Endothelial cell of umbilical vein (primary cell): Measurements from ENCODE around the gene LMTK2. TPM values are rescaled to one million over a fixed set of nuclear protein-coding genes. Genes with fewer than 3 reads are reported as not detected.

Experiments
- BruUV-seq: library from RNA; stranded (reverse); fragments of 400-500 nt; replicated peaks from 2 replicates; lab custom pipeline; 2021; lab: Mats Ljungman, UMichigan
- CTCF ChIA-PET: fragments of 300-600, 350-600 bp; sonication (Branson Sonifier 250); formaldehyde crosslinking; loops from one replicate; lab custom pipeline; 2021; ENCODE audit warnings: antibody characterized with exemption, inconsistent platforms; lab: Charles Lee
- POLR2A ChIA-PET: fragments of 300-600, 350-600 bp; sonication (Branson Sonifier 250); formaldehyde crosslinking; loops from one replicate; lab custom pipeline; 2021; ENCODE audit warnings: antibody characterized with exemption, inconsistent platforms; lab: Charles Lee
- DNase-seq: peaks from one replicate; pipeline ENCODE4 v3.0.0-alpha.2; 2011; ENCODE audit warnings: low read depth, low spot score
- FAIRE-seq: peaks from 2 replicates; lab custom pipeline; 2011; peaks lifted over from hg19 to GRCh38; lab: Jason Lieb, UNC
- H2AFZ ChIP-seq: 2 replicates; pipeline ENCODE4 v1.6.0; 2012; ENCODE audit warnings: low read depth, low read length, control low read depth, inconsistent platforms
- H3K27ac ChIP-seq: 2 replicates; pipeline ENCODE4 v1.5.1; 2011; ENCODE audit warnings: low read depth, mild to moderate bottlenecking, control low read depth, low read length, moderate library complexity; ENCODE audit not compliant: insufficient read depth
- H3K27me3 ChIP-seq, 2 experiments: 2 replicates each; pipeline versions ENCODE4 v1.6.0 to v1.6.1; 2011; ENCODE audit warnings: low read length in 2 of 2, mixed read lengths in 1 of 2; ENCODE audit not compliant: control insufficient read depth in 2 of 2, insufficient read depth in 2 of 2
- H3K36me3 ChIP-seq, 2 experiments: 2 replicates in 1 of 2; 3 replicates in 1 of 2; pipeline ENCODE4 v1.5.1; 2011; ENCODE audit warnings: low read length in 2 of 2, mild to moderate bottlenecking in 1 of 2, moderate library complexity in 1 of 2; ENCODE audit not compliant: control insufficient read depth in 2 of 2, insufficient read depth in 2 of 2; ENCODE audit errors: extremely low read depth in 1 of 2
- H3K4me1 ChIP-seq: 3 replicates; pipeline ENCODE4 v1.5.1; 2011; ENCODE audit warnings: mild to moderate bottlenecking, low read length; ENCODE audit not compliant: control insufficient read depth, insufficient read depth; ENCODE audit errors: extremely low read depth
- H3K4me2 ChIP-seq: 2 replicates; pipeline ENCODE4 v1.6.1; 2011; ENCODE audit warnings: low read length, control low read depth, mixed read lengths; ENCODE audit not compliant: insufficient read depth
- H3K4me3 ChIP-seq, 3 experiments: fragments of 200-600 bp in 1 of 3; sonication (generic), shearing (Covaris generic) in 1 of 3; replicated peaks in 1 of 3; 2 replicates each; pipeline ENCODE4 v1.5.1; 2011 to 2016; ENCODE audit warnings: control low read depth in 3 of 3, low read length in 3 of 3, mild to moderate bottlenecking in 2 of 3, inconsistent platforms in 1 of 3, low read depth in 1 of 3, moderate library complexity in 1 of 3; ENCODE audit not compliant: insufficient read depth in 1 of 3
- H3K79me2 ChIP-seq: 2 replicates; pipeline ENCODE4 v1.6.0; 2012; ENCODE audit warnings: low read length, inconsistent platforms; ENCODE audit not compliant: control insufficient read depth, insufficient read depth
- H3K9ac ChIP-seq: replicated peaks from 2 replicates; pipeline ENCODE3; 2011; ENCODE audit warnings: low read length, control low read depth; ENCODE audit not compliant: insufficient read depth; ENCODE audit errors: extremely low read depth
- H3K9me1 ChIP-seq: replicated peaks from 3 replicates; pipeline ENCODE4 v1.6.0; 2011; ENCODE audit warnings: mild to moderate bottlenecking, low read length; ENCODE audit not compliant: control insufficient read depth, insufficient read depth; ENCODE audit errors: extremely low read depth
- H3K9me3 ChIP-seq: replicated peaks from 2 replicates; pipeline ENCODE4 v1.5.1; 2012; ENCODE audit warnings: low read length, inconsistent platforms; ENCODE audit not compliant: control insufficient read depth, insufficient read depth
- H4K20me1 ChIP-seq: replicated peaks from 2 replicates; pipeline ENCODE3; 2011; ENCODE audit warnings: mild to moderate bottlenecking, low read length; ENCODE audit not compliant: control insufficient read depth, insufficient read depth; ENCODE audit errors: extremely low read depth
- EZH2 ChIP-seq: IDR thresholded peaks from 2 replicates; pipeline ENCODE4 v1.6.1; 2012; ENCODE audit warnings: borderline replicate concordance, low read depth, mild to moderate bottlenecking, moderate library complexity, low read length, inconsistent platforms; ENCODE audit not compliant: severe bottlenecking
- FOS ChIP-seq: IDR thresholded peaks from 2 replicates; pipeline ENCODE4 v1.6.1; 2011; ENCODE audit warnings: mild to moderate bottlenecking, low read length, moderate library complexity, borderline replicate concordance; ENCODE audit not compliant: insufficient read depth
- GATA2 ChIP-seq: IDR thresholded peaks from 2 replicates; pipeline ENCODE4 v1.7.0; 2011; ENCODE audit warnings: low read depth, mild to moderate bottlenecking, moderate library complexity, mixed read lengths, low read length; ENCODE audit not compliant: insufficient read length, insufficient read depth
- JUN ChIP-seq: IDR thresholded peaks from 2 replicates; pipeline ENCODE4 v1.6.1; 2011; ENCODE audit warnings: borderline replicate concordance, low read depth; ENCODE audit not compliant: insufficient read length, insufficient read depth
- MYC ChIP-seq: IDR thresholded peaks from one replicate; pipeline ENCODE4 v1.6.1; 2011; ENCODE audit warnings: mild to moderate bottlenecking, low read depth, low read length
- POLR2A ChIP-seq: IDR thresholded peaks from 2 replicates; pipeline ENCODE4 v1.6.1; 2012; ENCODE audit warnings: low read depth, mild to moderate bottlenecking, control low read depth, low read length
- POLR2AphosphoS5 ChIP-seq: IDR thresholded peaks from 2 replicates; pipeline ENCODE4 v1.6.1; 2012; ENCODE audit warnings: low read depth, mild to moderate bottlenecking, control low read depth, low read length, moderate library complexity; ENCODE audit not compliant: insufficient read depth
- dilution Hi-C: fragments of 300-500 bp; cut with MboI; formaldehyde crosslinking; loops from one replicate; pipeline ENCODE4 v1.15.0; 2019; ENCODE audit warnings: low sequenced_read_pairs; ENCODE audit not compliant: extremely low pct_ligation_motif_present
- intact Hi-C: fragments of 100-400 bp; cut with micrococcal nuclease; formaldehyde crosslinking; loops from one replicate; pipeline ENCODE4 v1.10.0; 2022
- polyA plus RNA-seq, 4 experiments: library from polyadenylated mRNA; depleted of rRNA in 3 of 4; stranded (reverse) in 3 of 4; unstranded in 1 of 4; fragments of >200 nt; gene quantifications; 2 replicates each; pipeline versions ENCODE4 v1.2.1 to v1.2.3, GENCODE V29; 2011 to 2012; ENCODE audit warnings: missing spikeins in 1 of 4
- total RNA-seq: library from RNA; stranded (reverse); gene quantifications from 2 replicates; pipeline ENCODE4 v1.2.3, GENCODE V29; 2021
- TF ChIP-seq, protein P1 (sequence below): IDR thresholded peaks from 2 replicates; pipeline ENCODE4 v1.6.1; 2011; ENCODE audit not compliant: insufficient read depth, insufficient read length
- TF ChIP-seq, protein P2 (sequence below), 2 donors: IDR thresholded peaks; 1 replicate in 1 of 2; 2 replicates in 1 of 2; pipeline ENCODE4 v1.5.1; 2011; ENCODE audit warnings: low read length in 2 of 2, mild to moderate bottlenecking in 2 of 2, moderate library complexity in 2 of 2, control low read depth in 1 of 2, inconsistent platforms in 1 of 2, low read depth in 1 of 2; ENCODE audit not compliant: insufficient read depth in 1 of 2; ENCODE audit errors: extremely low read depth in 1 of 2

Gene LMTK2
- total and polyA plus RNA-seq, 2 donors (not counting 3 experiments of a cell fraction or from before 2014, with no cell fraction given): 5.9 to 13.8 TPM

DNA sequence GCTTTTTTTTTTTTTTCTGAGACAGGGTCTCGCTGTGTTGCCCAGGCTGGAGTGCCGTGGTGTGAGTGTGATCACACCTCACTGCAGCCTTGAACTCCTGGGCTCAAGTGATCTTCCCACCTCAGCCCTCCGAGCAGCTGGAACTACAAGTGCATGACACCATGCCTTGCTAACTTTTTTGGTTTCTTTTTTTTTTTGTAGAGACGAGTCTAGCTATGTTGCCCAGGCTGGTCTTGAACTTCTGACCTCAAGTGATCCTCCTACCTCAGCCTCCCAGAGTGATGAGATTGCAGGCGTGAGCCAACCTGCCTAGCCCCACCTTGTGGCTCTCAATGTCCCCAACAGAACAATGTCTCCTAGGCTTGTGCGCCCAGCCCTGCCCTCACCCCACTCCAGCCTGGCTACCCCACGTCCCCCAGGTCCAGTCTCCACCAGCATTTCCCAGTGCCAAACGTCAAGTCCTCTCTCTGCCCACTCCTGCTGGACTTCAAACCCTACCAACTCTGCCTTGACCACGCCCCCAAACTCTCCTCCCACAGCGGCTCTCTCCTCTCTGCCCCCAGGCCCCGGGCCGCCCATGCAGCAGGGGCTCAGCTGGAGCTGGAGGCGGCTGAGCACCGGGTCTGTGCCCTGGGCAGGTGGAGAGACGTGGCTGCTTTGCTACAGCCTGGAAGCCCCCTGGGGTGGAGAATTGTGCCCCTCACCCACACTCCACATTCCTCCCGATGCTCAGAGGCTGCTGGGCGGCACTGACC lies 123.5 kb downstream of the LMTK2 start:
- no TSS peak for BruUV-seq
- Histone ChIP-seq H3K36me3 (peaks cover 2 to 37% of the 10 kb centered on the region in 2 experiments), H3K9me1 (no peaks in the 10 kb centered on the region), H3K27ac (no peak overlapping the region), H3K9me3 (no peaks in the 10 kb centered on the region), H3K4me2 (no peak overlapping the region), H4K20me1 (no peaks in the 10 kb centered on the region), H3K4me1 (no peaks in the 10 kb centered on the region), H3K27me3 (no peaks in the 10 kb centered on the region), H3K4me3 (no peak overlapping the region), H3K79me2 (no peaks in the 10 kb centered on the region), H2AFZ (no peak overlapping the region), H3K9ac (no peak overlapping the region)
- no peak for DNase-seq
- FAIRE-seq: no peak
- POLR2A ChIA-PET: no interaction called here
- dilution Hi-C loops: no loop called here
- TF ChIP-seq JUN (no peak), POLR2A (no peak), GATA2 (no peak), FOS (no peak), EZH2 (no peak), POLR2AphosphoS5 (no peak), MYC (no peak)
- TF ChIP-seq, protein P1, sequence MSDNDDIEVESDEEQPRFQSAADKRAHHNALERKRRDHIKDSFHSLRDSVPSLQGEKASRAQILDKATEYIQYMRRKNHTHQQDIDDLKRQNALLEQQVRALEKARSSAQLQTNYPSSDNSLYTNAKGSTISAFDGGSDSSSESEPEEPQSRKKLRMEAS: no peak
- TF ChIP-seq, protein P2, sequence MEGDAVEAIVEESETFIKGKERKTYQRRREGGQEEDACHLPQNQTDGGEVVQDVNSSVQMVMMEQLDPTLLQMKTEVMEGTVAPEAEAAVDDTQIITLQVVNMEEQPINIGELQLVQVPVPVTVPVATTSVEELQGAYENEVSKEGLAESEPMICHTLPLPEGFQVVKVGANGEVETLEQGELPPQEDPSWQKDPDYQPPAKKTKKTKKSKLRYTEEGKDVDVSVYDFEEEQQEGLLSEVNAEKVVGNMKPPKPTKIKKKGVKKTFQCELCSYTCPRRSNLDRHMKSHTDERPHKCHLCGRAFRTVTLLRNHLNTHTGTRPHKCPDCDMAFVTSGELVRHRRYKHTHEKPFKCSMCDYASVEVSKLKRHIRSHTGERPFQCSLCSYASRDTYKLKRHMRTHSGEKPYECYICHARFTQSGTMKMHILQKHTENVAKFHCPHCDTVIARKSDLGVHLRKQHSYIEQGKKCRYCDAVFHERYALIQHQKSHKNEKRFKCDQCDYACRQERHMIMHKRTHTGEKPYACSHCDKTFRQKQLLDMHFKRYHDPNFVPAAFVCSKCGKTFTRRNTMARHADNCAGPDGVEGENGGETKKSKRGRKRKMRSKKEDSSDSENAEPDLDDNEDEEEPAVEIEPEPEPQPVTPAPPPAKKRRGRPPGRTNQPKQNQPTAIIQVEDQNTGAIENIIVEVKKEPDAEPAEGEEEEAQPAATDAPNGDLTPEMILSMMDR (IDR thresholded peaks at IDR 0.05; ENCODE audit: extremely low read depth in 1 of 2, insufficient read depth in 1 of 2, low read depth in 1 of 2, low read length in 2 of 2): no peak
- CTCF ChIA-PET: no interaction called here
- intact Hi-C loops: no loop called here
